ENCODE data around the gene TMIGD1.

DNA sequence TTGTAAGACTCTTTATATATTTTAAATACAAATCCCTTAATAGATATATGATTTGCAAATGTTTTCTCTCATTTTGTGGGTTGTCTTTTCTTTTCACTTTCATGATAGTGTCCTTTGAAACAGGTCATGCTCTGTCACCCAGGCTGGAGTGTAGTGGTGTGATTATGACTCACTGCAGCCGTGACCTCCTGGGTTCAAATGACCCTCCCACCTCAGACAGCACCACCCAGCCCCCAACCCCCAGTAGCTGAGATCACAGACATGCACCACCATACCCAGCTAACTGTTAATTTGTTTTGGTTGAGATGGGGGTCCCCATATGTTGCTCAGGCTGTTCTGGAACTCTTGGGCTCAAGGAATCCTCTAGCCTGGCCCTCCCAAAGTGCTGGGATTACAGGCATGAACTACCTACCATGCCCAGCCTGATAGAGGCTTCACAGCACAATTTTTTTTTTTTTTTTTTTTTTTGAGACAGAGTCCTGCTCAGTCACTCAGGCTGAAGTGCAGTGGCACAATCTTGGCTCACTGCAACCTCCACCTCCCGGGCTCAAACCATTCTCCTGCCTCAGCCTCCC lies 18.5 kb upstream of the TMIGD1 start:
- TF ChIP-seq, protein P1, sequence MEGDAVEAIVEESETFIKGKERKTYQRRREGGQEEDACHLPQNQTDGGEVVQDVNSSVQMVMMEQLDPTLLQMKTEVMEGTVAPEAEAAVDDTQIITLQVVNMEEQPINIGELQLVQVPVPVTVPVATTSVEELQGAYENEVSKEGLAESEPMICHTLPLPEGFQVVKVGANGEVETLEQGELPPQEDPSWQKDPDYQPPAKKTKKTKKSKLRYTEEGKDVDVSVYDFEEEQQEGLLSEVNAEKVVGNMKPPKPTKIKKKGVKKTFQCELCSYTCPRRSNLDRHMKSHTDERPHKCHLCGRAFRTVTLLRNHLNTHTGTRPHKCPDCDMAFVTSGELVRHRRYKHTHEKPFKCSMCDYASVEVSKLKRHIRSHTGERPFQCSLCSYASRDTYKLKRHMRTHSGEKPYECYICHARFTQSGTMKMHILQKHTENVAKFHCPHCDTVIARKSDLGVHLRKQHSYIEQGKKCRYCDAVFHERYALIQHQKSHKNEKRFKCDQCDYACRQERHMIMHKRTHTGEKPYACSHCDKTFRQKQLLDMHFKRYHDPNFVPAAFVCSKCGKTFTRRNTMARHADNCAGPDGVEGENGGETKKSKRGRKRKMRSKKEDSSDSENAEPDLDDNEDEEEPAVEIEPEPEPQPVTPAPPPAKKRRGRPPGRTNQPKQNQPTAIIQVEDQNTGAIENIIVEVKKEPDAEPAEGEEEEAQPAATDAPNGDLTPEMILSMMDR (IDR thresholded peaks at IDR 0.05): no peak
- no peak for TF ChIP-seq POLR2A (IDR thresholded peaks at IDR 0.05)
